ENCODE results near the gene PTGIS.
A peak's percentile ranks its signal among the peaks of the same experiment; 100 is the strongest.

PTGIS gene

DNA sequence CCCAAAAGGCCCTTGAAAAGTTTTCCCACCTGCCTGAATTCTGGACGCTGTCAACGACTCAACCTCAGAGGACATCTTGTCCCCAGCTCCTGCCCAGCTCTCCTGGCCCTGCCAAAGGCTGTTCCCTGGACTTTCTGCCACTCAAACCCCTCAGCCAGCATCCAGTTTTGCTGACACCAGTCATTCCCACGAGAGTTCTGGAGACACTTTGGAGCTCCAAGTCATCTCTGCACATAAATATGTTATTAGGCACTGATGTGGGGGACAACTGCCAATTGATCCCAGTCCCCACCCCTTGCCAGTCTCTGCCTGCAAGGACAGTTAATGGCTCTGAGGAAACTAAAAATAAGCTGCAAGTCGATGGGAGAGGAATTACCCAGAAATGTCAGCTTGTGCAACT, 46.6 kb downstream of the PTGIS start:
- no peak for DNase-seq

DNA sequence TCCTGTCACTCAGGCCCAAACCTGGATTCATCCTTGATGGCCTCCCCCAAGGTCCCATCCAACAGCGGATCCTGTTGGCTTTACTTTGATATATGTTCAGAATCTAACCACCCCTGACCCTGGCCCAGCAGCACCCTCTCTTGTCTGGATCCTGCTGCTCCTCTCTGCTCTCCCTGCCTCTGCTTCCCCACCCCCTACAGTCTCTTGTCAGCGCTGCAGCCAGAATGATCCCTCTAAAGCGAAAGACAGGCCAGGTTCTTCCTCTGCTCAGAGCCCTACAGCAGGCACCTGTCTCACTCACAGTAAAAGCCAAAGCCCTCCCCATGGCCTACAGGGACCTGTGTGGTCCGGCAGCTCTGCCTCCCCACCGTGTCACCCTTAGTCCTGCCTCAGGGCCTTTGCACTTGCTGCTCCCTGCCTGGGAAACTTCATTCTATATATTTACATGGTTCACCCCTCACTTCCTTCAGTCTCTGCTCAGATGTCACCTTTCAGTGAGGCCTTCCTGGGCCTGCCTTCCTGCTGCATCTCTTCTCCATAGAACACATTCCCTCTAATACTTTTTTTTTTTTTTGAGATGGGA, 48.1 kb downstream of the PTGIS start:
- DNase-seq, result no peak

DNA sequence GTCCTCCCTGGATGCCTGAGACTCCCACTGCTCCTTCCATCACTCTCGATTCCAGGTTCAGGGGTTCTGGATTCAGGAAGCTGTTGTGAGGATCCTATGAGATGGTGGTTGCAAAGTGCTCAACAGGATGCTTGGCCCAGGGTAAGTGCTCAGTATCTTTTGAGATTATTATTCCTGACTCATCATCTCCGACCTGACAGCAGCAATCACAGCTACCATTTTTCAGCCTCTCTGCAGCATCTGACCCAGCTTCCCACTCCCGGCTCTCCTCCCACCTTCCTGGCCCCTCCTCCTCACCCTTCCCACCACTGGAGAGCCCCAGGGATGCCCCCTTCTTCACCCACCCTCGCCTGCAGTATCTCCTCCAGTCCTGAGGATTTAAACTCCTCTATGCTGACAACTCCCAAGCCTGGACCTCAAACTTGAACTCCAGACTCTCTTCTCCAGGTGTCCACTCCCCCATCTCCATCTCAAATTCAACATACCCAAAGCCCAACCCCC, 48.7 kb downstream of the PTGIS start:
- no peak for DNase-seq

DNA sequence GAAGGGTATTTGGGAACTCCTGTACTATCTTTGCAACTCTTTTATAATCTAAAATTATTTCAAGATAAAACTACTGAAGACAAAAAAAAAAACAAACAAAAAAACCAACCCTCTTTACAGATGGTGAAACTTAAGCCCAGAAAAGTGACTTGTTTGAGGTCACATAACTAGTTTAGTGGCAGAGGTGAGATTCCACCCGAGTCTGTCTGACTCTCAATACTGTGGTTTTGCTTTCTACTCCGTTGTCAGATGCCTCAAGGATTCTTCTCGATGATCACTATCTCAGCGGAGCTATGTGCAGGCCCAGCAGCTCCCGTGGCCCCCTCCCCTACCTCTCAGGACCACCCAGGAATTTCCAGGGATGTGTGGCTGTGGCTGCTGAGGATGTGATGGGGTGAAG, 49.4 kb downstream of the PTGIS start:
- DNase-seq, result no peak

DNA sequence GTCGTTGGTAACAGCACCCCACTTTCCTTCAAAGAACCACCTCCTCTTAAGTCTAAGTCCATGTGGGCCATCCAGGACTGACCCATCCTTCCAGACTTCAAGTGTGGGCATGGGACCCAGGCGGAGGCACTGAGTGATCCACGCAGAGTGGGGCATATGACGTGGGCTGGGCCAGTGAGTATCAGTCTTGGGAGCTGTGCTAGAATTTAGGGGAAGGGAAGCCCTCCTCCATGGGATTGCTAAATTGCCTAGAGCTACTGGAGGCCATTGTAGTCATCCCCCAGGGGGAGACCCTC, 50.2 kb downstream of the PTGIS start:
- DNase-seq, result no peak

DNA sequence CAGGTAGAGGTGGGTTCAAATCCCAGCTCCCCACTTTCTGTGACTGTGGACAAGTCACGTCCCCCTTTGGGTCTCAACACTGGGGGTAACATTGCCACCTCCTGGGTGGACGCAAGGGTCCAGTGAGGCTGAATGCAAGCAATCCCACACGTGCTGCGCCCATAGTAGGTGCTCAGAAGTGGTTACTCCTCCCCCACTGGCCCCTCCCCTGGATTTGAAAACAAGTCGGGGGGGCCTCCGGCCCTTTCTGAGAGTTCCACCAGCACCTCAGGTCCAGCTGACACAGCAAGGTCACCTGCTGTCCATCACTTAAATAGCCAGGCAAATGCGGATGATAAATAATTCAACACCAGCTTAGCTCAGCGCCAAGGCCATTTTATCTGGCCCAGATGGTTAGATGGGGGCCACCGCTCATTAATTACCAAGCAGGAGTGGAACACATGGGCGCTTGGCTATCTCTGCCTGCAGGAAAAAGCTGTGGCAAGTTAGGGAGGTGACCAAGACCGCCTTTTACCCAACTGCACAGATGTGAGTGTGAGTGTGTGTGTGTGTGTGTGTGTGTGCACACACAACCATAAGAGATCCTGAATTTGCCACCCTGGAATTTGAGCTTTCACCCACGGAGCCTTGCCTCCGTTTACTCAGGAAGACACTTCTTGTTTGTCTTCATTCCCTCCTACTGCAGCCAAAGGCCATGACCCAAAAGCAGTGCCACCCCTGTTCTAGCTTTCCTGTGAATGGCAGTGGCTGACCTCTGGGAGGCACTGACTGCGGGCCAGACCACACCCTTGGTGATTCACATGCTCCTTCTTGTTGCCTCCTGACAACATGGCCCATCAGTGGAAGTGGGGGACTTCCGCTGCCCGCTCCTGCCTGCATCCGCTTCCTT, 50.8 kb downstream of the PTGIS start:
- DNase-seq, result no peak

DNA sequence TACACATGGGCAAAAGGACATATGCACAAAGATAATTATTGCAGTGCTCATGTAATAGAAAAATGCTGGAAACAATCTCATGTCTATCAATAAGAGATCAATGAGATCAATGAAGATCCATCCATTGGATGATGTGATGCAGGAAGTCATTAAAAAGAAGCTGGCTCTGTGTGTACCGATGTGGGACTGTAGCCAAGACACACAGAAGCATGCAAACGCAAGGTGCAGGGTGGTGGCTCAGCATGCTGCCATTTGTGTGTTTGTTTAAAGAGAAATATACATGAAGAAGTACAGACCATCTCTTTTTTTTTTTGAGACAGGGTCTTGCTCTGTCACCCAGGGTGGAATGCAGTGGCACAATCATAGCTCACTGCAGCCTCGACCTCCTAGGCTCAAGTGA, 52.4 kb downstream of the PTGIS start:
- no peak for DNase-seq

DNA sequence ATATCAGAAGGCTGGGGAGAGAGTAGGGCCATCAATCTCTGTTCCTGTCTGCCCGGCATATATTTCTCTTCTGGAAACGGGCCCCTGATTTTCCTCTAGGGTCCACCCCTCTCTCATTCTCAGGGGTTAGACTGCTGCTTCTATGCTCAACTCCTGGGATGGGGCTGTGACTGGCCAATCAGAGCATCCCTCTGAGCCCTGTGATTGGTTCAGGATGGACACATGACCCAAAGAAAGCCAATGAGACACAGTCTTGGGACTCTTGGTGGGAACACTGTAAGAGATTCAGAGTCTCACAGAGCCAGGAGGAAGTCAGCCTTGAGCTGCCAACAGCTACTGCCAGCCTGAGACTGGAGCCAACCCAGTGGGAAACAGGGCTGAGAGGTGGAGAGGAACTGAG, 54.4 kb downstream of the PTGIS start:
- no peak for DNase-seq

DNA sequence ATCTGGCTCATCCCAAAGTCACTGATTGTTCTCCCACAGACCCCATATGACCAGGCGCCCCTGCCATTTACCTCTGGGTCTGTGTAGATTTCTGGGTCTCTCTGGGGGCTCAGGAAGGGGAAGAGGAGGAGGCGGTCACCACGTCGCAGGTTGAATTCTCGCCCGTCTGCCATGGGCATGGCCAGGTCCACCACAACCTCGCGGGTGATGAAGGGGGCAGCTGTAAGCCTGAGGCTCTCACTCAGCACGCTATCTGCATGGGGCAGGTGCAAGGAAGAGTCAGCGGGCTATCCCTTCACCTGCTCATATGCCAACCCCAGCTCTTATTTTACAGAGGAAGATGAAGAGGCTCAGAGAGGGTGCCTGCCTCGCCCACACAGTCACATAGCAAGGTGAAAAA, 54.9 kb downstream of the PTGIS start:
- DNase-seq, result no peak

DNA sequence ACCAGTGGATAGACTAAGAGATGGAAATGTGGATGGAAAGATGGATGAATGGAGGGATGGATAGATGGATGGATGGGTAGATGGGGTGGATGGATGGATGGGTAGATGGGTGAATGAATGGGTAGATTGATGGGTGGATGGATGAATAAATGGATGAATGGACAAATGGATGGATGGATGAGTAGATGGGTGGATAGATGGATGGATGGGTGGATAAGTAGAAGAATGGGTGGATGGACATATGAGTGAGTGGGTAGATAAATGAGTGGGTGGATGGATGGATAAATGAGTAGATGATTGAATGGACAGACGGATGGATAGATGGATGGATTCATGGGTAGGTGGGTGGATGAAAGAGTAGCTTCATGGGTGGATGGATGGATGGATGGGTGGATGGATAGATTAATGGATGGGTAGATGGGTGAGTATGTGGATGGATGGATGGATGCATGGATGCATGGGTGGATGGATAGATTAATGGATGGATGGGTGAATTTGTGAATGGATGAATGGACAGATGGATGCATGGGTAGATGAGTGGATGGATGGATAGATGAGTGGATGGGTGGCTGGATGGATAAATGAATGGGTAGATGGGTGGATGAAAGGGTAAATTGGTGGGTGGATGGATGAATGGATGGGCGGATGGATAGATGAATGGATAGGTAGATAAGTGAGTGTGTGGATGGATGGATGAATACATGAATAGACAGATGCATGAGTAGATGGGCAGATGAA, 56.0 kb downstream of the PTGIS start:
- DNase-seq, result no peak

DNA sequence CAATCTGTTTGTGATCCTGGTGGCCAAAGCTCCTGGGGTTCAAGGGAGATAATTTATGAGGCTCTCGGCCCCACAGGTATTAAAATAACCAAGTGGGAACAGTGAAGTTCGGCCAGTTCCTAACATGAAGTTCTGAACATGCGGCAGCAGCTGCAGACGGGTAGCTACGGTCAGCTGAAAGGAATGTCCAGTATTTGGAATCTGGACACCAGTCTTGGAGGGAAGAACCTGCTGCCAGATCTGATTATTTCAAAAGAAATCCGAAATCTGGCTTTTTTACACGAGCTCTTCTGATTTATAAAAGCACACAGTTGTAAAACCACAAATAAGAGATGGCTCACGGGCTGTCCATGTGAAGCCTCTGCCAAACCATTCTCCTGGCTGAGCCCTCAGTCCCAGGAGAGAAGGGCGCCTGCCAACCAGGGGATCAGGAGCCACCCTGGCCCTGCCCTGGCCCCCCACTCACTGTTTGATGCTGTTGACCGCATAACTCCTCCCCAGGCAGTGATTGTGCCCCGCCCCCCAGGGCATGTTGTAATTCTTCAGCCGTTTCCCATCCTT, 57.3 kb downstream of the PTGIS start:
- peak; percentile 61 for DNase-seq

DNA sequence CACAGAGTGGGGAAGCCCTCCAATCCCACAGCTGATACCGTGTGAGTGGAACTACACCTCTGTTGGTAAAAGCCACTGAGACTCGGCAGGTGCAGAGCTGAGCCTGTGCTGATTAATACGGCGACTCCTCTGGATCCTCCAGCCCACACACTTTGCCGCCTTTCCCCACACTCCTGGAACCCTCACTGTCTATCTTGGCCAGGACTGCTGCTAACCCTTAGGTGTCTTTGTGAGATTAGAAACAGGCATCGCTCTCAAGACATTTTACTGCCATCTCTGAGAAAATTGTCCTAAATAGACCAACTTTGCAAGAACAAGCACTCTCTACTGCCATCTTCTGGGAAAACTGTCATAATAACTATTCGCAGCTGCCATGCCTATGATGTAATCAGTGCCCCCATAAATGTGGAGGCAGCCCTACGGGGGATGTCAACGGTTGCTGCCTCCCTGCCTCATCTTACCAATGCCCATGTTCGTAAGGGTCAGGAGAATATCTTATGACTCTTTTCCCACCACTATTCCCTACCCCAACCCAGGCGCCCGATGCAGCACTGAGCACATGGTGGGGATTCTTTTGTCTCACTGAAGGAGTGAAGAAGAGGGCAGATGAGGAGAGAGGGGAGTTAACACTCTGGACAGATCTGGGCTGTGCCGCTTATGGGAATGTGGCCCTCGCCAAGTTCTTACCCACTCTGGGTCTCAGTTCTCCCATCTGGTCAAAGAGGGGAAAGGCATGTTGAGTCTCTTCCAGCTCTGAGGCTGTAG, 59.3 kb downstream of the PTGIS start:
- no peak for DNase-seq

DNA sequence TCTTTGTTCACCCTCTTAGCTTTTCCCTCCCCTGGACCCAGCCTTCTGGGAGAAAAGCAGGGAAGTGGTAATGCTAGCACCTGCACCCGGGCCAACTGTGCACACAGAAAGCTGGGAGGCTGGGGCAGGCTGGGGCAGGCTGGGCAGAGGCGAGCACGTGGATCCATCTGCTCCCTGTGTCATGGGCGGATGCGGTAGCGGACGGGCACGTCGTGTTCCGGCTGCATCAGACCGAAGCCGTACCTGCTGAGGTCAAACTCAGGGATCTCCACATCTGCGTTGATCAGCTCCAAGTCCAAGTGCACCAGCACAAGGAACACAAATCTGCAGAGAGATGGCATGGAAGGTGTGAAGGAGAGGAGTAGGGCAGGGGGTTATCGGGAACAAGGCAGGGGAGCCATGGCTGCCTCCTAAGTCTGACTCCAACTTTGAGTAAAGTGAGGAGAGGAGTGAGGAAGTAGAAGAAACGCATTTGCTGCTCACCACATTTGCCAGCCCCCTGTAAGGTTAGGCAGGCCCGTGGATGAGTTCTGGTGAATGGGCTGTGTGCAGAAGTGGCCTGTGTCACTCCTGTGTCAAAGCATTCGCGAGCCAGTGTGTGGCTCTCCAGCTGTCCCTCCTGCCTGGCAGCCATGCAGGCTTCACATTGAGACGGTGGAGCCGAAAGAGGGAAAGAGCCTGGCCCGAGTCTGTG, 60.0 kb downstream of the PTGIS start:
- no peak for DNase-seq

DNA sequence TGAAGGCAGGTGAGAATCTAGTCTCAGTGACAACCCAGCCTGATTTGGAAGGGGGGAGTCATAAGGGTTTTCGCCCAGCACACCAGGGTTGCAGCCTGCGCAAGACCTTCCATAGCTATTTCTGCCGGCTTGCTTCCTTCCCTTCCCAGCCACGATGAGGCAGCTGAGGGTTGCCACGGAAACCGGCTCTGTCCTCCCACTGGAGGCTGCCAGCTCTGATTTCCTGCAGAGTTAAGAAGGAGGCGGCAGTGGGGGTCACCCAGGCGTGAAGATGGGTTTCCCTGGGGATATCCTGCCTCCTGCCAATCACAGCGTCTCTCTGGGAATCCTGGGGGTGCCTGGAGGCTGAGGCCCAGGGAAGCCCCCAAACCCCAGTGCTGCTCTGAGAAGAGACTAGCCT, 62.4 kb downstream of the PTGIS start:
- DNase-seq, result peak; percentile 68

DNA sequence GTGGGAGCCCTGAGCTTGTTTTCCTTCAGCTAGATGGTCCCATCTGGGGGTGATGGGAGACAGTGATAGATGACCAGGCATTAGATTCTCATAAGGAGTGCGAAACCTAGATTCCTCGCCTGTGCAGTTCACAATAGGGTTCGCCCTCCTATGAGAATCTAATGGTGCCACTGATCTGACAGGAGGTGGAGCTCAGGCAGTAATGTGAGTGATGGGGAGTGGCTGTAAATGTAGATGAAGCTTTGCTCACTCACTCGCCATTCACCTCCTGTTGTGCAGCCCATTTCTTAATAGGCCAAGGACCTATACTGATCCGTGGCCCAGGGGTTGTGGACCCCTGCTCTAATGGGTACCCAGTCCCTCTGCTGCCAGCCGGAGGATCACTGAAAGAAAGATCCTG, 64.8 kb downstream of the PTGIS start:
- DNase-seq, result no peak

DNA sequence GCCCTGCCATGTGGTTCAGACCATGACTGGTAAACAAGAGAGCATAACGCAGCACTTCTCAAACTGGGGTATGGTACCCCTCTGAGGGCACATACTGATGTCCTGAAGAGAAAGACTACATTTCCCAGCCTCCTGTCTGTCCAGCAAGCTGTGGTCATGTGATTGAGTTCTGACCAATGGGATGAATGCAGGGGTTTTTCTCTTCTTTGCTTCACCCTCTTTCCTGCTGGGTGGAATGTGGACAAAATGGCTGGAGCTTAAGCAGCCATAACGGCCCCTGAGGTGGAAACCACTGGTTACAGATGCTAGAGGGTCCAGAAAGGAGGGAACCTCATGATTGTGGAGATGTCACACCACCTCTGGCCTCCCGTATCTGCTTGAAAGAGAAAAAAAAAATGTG, 66.0 kb downstream of the PTGIS start:
- DNase-seq, result no peak

DNA sequence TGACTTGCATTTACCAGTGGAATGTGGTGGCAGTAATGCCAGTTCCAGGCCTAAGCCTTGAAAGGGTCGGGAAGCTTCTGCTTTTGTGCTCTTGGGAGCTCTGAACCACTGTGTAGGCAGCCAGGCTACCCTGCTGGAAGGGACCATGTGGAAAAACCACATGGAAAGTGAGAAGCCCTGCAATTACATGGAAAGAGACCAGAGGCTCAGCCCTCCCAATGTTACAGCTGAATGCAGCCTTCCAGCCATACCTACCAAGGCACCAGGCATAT, 70.6 kb downstream of the PTGIS start:
- peak; percentile 39 for DNase-seq

DNA sequence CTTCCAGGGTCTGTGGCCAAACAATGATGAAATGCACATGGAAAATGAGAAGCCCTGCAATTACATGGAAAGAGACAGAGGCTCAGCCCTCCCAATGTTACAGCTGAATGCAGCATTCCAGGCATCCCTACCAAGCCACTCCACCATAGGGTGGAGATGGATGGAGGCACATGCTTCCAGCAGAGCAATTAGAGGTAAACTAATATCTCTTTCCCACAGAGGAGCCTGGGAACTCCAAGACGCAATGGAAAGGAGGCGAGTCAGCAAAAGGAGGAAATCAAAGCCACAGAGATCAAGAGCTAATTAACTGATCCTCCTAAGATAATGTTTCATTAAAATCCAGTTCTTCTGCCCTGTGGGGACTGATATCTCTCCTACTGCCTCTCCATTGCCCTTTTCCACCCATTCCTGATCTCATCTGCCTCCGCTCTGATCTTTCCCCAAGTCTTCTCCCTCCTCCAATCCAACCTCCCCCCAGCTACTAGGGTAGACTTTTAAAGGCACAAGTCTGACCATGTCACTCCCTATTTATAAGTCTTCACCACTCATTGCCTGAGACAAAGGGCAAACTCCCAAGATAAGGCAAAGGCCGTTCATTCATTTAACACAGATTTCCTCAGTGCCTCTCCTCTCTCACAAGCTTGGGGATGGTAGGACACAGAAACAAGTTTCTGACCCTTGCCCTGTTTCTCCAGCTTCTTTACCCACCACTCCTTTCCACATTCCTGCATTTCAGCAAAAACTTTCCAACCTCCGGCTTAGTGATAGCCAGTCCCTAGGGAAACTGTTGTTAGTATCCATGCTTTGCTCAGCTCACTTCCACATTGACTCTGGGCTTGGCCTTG, 71.2 kb downstream of the PTGIS start:
- DNase-seq, result no peak

DNA sequence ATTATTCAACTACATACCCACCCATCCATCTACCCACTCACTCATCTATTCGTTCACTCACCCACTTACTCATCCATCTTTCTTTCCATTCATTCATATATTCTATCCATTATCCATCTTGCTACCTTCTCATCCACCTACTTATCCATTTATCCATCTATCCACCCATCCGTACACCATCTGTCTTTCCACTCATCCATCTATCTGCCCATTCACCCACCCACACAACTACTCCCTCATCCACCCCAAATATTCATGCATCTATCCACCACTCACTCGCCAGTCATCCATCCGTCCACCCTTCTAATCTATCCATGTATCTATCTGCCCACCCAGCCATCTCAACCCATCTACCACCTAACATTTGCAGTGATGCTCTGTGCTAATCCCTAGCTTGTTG, 71.9 kb downstream of the PTGIS start:
- no peak for DNase-seq

DNA sequence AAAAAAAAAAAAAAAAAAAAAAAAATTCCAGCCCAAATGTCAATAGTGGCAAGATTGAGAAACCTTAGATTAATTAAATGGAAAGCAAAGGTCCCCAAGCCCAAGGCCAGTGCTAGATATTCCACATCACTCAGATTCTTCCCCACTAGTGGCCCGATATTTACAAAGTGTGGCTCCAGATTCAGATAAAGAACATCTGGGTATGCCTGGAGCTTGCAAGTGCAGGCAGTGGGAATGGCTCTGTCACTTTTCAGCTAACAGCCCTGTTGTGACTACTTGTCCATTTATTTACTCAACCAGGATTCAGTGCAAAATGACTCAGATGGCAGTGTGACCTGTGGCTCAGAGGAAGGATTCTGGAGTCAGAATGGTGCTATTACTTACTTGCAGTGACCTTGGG, 77.2 kb downstream of the PTGIS start:
- DNase-seq, result no peak

DNA sequence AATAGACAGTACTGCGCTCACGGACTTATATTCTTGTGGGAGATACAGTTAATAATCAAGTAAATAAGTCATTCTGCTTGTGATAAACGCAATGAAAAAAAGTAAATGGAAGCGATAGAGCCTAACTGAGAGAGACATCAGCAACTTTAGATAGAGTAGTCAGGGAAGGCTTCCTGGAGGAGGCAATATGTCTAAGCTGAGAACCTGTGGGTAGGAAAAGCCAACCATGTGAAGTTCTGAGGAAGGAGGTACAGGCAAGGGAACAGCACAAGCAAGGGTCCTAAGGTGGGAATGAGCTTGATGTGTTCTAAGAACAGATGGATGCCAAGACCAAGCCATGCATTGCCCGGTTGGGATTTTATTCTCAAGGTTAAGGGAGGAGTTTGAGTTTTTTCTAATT, 78.2 kb downstream of the PTGIS start:
- DNase-seq, result no peak

DNA sequence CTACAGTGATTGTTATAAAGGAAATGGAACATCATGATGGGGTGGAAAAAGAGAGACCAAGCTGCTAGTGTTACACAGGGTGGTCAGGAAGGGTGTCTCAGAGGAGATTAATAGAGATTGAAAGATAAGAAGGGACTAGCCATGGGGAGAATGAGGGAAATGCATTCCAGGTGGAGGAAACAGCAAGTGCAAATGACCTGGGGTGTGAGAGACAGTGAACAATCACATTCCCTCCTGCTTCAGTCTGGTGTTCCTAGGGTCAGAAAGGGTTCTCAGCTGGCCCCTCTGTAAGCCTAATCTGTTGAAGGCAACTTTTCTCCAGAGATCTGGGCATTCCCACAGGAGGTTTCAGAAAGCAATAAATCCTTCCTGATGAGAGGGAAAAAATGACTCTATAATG, 81.9 kb downstream of the PTGIS start:
- DNase-seq, result no peak

Measured in right hindlimb (tissue), 1 donor.